ENCODE data around the gene CABP7.

GRCh38 chr22:29780748-29781676, 61.2 kb downstream of the CABP7 start:
- TF ChIP-seq CTCF (IDR thresholded peaks at IDR 0.05; ENCODE audit: low read depth, low read length, poor library complexity, severe bottlenecking) = no peak
- TF ChIP-seq EZH2phosphoT487 (IDR thresholded peaks at IDR 0.05; ENCODE audit: borderline replicate concordance, low read length) = no peak

All from DOHH2 (cell line).